Measurements from ENCODE around the gene C4orf46. TPM values are rescaled to one million over a fixed set of nuclear protein-coding genes. Genes with fewer than 3 reads are reported as not detected.
A peak's percentile ranks its signal among the peaks of the same experiment; 100 is the strongest.
"Not testable (repeated sequence)": the region's sequence is repeated elsewhere in the genome, so short reads cannot be mapped to it uniquely, and the experiment has no call there.

Gene C4orf46
- 10 to 100 TPM; 15.5 to 19.7 TPM for total RNA-seq

GRCh38 chr4:158671665-158671914 lies at the start of gene C4orf46:
TSS of gene C4orf46 (minus strand) at chr4:158671887. CDS start at chr4:158671801, 86 bp downstream.
- DNase-seq = no peak
- CTCF ChIA-PET = interaction anchor here (0.8 to 2.2 kb wide), 3 partner anchors 52 to 532 kb away, joined by 3 to 7 read pairs (median 3); no protein-coding TSS in a partner anchor
- H3K36me3 Mint-ChIP-seq (ENCODE audit: low read depth) = peaks cover 13% of the 10 kb centered on the region
- POLR2A ChIA-PET = interaction anchor here (0.8 to 2.3 kb wide), 8 partner anchors 39 to 433 kb away, joined by 3 to 13 read pairs (median 4); partner anchors contain the start of genes FNIP2 and PPID
- H3K9me3 Mint-ChIP-seq = no peaks in the 10 kb centered on the region
- peak within 1 kb of the TSS; percentile 90 for H3K27ac Mint-ChIP-seq
- peak within 1 kb of the TSS; percentile 84 for H3K4me3 Mint-ChIP-seq
- no peaks in the 10 kb centered on the region for H3K27me3 Mint-ChIP-seq
- peaks cover 30% of the 10 kb centered on the region for H3K4me1 Mint-ChIP-seq

- DNase-seq = no peak
- peaks cover 45% of the 10 kb centered on the region for H3K4me1 Mint-ChIP-seq
- H3K36me3 Mint-ChIP-seq (ENCODE audit: low read depth) = peaks cover 87% of the 10 kb centered on the region
- ChIA-PET CTCF (interaction anchor here (1.8 kb wide), 1 partner anchor 134 kb away, joined by 10 read pairs; no protein-coding TSS in a partner anchor), POLR2A (interaction anchor here (0.9 to 1.1 kb wide), 2 partner anchors 9 to 51 kb away, joined by 3 to 4 read pairs; no protein-coding TSS in a partner anchor)
- H3K9me3 Mint-ChIP-seq = no peaks in the 10 kb centered on the region
- no peak overlapping the region for H3K4me3 Mint-ChIP-seq
- H3K27ac Mint-ChIP-seq = no peak overlapping the region
- no peaks in the 10 kb centered on the region for H3K27me3 Mint-ChIP-seq
Measured at GRCh38 chr4:158715802-158716201, 44.1 kb upstream of the C4orf46 start.

- no peak overlapping the region for H3K27ac Mint-ChIP-seq
- CTCF ChIA-PET = interaction anchor here (1.8 kb wide), 1 partner anchor 134 kb away, joined by 10 read pairs; no protein-coding TSS in a partner anchor
- H3K4me1 Mint-ChIP-seq = peaks cover 39% of the 10 kb centered on the region
- POLR2A ChIA-PET = interaction anchor here (1.1 kb wide), 1 partner anchor 9 kb away, joined by 4 read pairs; no protein-coding TSS in a partner anchor
- no peaks in the 10 kb centered on the region for H3K9me3 Mint-ChIP-seq
- no peak for DNase-seq
- peaks cover 88% of the 10 kb centered on the region for H3K36me3 Mint-ChIP-seq (ENCODE audit: low read depth)
- H3K4me3 Mint-ChIP-seq = no peak overlapping the region
- H3K27me3 Mint-ChIP-seq = no peaks in the 10 kb centered on the region
Measured at GRCh38 chr4:158714937-158715336, 43.2 kb upstream of the C4orf46 start.

GRCh38 chr4:158712622-158713021 lies 40.9 kb upstream of the C4orf46 start:
- H3K27ac Mint-ChIP-seq, H3K27me3 Mint-ChIP-seq, DNase-seq, H3K4me3 Mint-ChIP-seq, H3K9me3 Mint-ChIP-seq: not testable (repeated sequence)
- ChIA-PET CTCF (interaction anchor here (1.3 to 1.7 kb wide), 2 partner anchors 13 to 137 kb away, joined by 3 to 4 read pairs; no protein-coding TSS in a partner anchor), POLR2A (interaction anchor here (1.2 kb wide), 1 partner anchor 41 kb away, joined by 3 read pairs; the partner anchor contains the start of gene C4orf46)
- peaks cover 19% of the 10 kb centered on the region for H3K4me1 Mint-ChIP-seq
- peaks cover 79% of the 10 kb centered on the region for H3K36me3 Mint-ChIP-seq (ENCODE audit: low read depth)

GRCh38 chr4:158710814-158711213 lies 39.1 kb upstream of the C4orf46 start:
- Mint-ChIP-seq H3K27me3 (no peaks in the 10 kb centered on the region), H3K9me3 (no peaks in the 10 kb centered on the region), H3K27ac (no peak overlapping the region), H3K4me1 (peaks cover 12% of the 10 kb centered on the region), H3K4me3 (no peak overlapping the region), H3K36me3 (ENCODE audit: low read depth) (peaks cover 79% of the 10 kb centered on the region)
- CTCF ChIA-PET = interaction anchor here (0.8 to 1.9 kb wide), 4 partner anchors 11 to 140 kb away, joined by 3 to 13 read pairs (median 4); no protein-coding TSS in a partner anchor
- DNase-seq = no peak
- POLR2A ChIA-PET = interaction anchor here (0.7 to 1.8 kb wide), 4 partner anchors 10 to 280 kb away, joined by 3 to 5 read pairs (median 4); partner anchors contain the start of gene PPID

GRCh38 chr4:158704274-158704673 lies 32.6 kb upstream of the C4orf46 start:
- ChIA-PET CTCF (no interaction called here), POLR2A (no interaction called here)
- H3K27me3 Mint-ChIP-seq = no peaks in the 10 kb centered on the region
- no peaks in the 10 kb centered on the region for H3K9me3 Mint-ChIP-seq
- DNase-seq = no peak
- H3K27ac Mint-ChIP-seq = no peak overlapping the region
- peaks cover 45% of the 10 kb centered on the region for H3K36me3 Mint-ChIP-seq (ENCODE audit: low read depth)
- H3K4me1 Mint-ChIP-seq = no peaks in the 10 kb centered on the region
- no peak overlapping the region for H3K4me3 Mint-ChIP-seq

- DNase-seq = no peak
- ChIA-PET CTCF (no interaction called here), POLR2A (no interaction called here)
- Mint-ChIP-seq H3K27me3 (no peaks in the 10 kb centered on the region), H3K4me3 (no peak overlapping the region), H3K36me3 (ENCODE audit: low read depth) (peaks cover 18% of the 10 kb centered on the region), H3K27ac (no peak overlapping the region), H3K4me1 (no peaks in the 10 kb centered on the region), H3K9me3 (no peaks in the 10 kb centered on the region)
Measured at GRCh38 chr4:158688813-158689212, 17.1 kb upstream of the C4orf46 start.

GRCh38 chr4:158682066-158682465 lies 10.4 kb upstream of the C4orf46 start:
- Mint-ChIP-seq H3K27me3 (no peaks in the 10 kb centered on the region), H3K4me1 (no peaks in the 10 kb centered on the region), H3K27ac (no peak overlapping the region), H3K4me3 (no peak overlapping the region), H3K36me3 (ENCODE audit: low read depth) (peaks cover 15% of the 10 kb centered on the region), H3K9me3 (no peaks in the 10 kb centered on the region)
- ChIA-PET CTCF (no interaction called here), POLR2A (no interaction called here)
- no peak for DNase-seq

- Mint-ChIP-seq H3K9me3 (no peaks in the 10 kb centered on the region), H3K27me3 (no peaks in the 10 kb centered on the region), H3K36me3 (ENCODE audit: low read depth) (peaks cover 13% of the 10 kb centered on the region), H3K4me3 (no peak overlapping the region), H3K27ac (no peak overlapping the region), H3K4me1 (peaks cover 1% of the 10 kb centered on the region)
- DNase-seq = no peak
- ChIA-PET POLR2A (no interaction called here), CTCF (interaction anchor here (0.7 kb wide), 1 partner anchor 9 kb away, joined by 3 read pairs; no protein-coding TSS in a partner anchor)
Measured at GRCh38 chr4:158681629-158682028, 9.9 kb upstream of the C4orf46 start.

GRCh38 chr4:158678767-158679166 lies 7.1 kb upstream of the C4orf46 start:
- H3K9me3 Mint-ChIP-seq = no peaks in the 10 kb centered on the region
- no peak overlapping the region for H3K27ac Mint-ChIP-seq
- ChIA-PET CTCF (interaction anchor here (1.0 kb wide), 1 partner anchor 31 kb away, joined by 4 read pairs; no protein-coding TSS in a partner anchor), POLR2A (no interaction called here)
- DNase-seq = no peak
- peaks cover 4% of the 10 kb centered on the region for H3K4me1 Mint-ChIP-seq
- no peaks in the 10 kb centered on the region for H3K27me3 Mint-ChIP-seq
- peaks cover 7% of the 10 kb centered on the region for H3K36me3 Mint-ChIP-seq (ENCODE audit: low read depth)
- H3K4me3 Mint-ChIP-seq = no peak overlapping the region

- peaks cover 12% of the 10 kb centered on the region for H3K4me1 Mint-ChIP-seq
- no peak overlapping the region for H3K27ac Mint-ChIP-seq
- CTCF ChIA-PET = no interaction called here
- no peaks in the 10 kb centered on the region for H3K27me3 Mint-ChIP-seq
- H3K4me3 Mint-ChIP-seq = no peak overlapping the region
- peaks cover 5% of the 10 kb centered on the region for H3K36me3 Mint-ChIP-seq (ENCODE audit: low read depth)
- no peaks in the 10 kb centered on the region for H3K9me3 Mint-ChIP-seq
- DNase-seq = no peak
- POLR2A ChIA-PET = no interaction called here
Measured at GRCh38 chr4:158676076-158676475, 4.4 kb upstream of the C4orf46 start.

GRCh38 chr4:158673633-158674032 lies 1.9 kb upstream of the C4orf46 start:
- ChIA-PET POLR2A (no interaction called here), CTCF (interaction anchor here (1.3 kb wide), 1 partner anchor 7 kb away, joined by 3 read pairs; no protein-coding TSS in a partner anchor)
- peaks cover 10% of the 10 kb centered on the region for H3K36me3 Mint-ChIP-seq (ENCODE audit: low read depth)
- H3K9me3 Mint-ChIP-seq = no peaks in the 10 kb centered on the region
- H3K4me3 Mint-ChIP-seq = peak overlapping the region; percentile 21
- no peaks in the 10 kb centered on the region for H3K27me3 Mint-ChIP-seq
- DNase-seq = no peak
- H3K27ac Mint-ChIP-seq = no peak overlapping the region
- peaks cover 28% of the 10 kb centered on the region for H3K4me1 Mint-ChIP-seq

- no peaks in the 10 kb centered on the region for H3K27me3 Mint-ChIP-seq
- H3K27ac Mint-ChIP-seq = peak within 1 kb of the TSS; percentile 90
- H3K4me3 Mint-ChIP-seq = peak within 1 kb of the TSS; percentile 84
- ChIA-PET POLR2A (interaction anchor here (0.9 to 2.3 kb wide), 4 partner anchors 41 to 97 kb away, joined by 3 to 13 read pairs (median 4); partner anchors contain the start of gene PPID), CTCF (interaction anchor here (0.8 to 2.2 kb wide), 3 partner anchors 9 to 531 kb away, joined by 3 to 7 read pairs (median 3); no protein-coding TSS in a partner anchor)
- H3K36me3 Mint-ChIP-seq (ENCODE audit: low read depth) = peaks cover 13% of the 10 kb centered on the region
- H3K9me3 Mint-ChIP-seq = no peaks in the 10 kb centered on the region
- peaks cover 32% of the 10 kb centered on the region for H3K4me1 Mint-ChIP-seq
- DNase-seq = peak; percentile 99
Measured at GRCh38 chr4:158671915-158672806, 474 bp upstream of the C4orf46 start, which contains the start of gene ETFDH. TSS of gene ETFDH (plus strand) at chr4:158672296. CDS start at chr4:158672457, 161 bp downstream.

Measured in activated CD4-positive, alpha-beta memory T cell treated with anti-CD3 and anti-CD28 coated beads, Interleukin-2, amount 10 ng/mL, durations not matched to agents 7 days and 5 days (primary cell).